ENCODE data around the gene CTNNBIP1.

DNA sequence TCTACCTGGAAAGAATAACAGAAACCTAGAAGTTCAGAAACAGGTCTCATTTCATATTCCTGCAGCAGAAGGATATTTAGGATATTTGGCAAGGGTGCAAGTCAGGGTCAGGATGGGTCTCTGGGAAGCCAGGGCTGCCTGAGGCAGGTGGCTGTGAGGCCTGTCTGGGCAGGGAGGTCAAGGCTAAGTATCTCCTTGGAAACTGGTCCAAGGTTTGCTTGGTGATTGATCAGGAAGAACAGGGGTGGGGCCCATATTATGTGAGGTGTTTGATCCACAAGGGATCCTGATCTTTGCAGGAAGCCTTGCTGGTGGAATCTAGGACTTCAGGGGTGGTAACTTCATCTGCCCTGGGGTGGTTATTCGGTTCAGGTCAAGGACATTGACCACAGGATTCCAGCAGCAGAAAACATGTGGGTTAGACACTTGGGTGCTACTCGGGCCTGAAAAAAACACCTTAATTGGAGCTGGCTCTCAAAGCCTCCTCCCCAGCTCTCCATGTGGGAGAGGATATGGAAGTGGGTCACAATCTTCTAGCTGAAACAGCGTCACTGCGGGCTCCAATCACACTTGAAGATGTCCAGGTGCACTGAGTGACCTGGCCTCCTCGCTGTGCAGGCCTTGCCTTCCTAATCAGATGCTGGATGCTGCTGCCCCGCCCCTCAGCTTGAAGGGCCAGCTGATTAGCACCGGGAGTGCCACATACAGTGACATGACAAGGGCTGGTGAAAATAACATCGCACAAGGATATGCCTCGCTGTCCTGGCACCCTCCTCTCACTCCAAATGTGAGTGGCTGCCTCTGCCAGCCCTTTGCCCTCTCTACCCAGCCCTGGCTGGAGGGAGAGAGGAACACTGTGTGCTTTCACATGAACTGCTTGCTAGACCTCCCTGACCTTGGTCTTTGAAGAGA, 8.7 kb downstream of the CTNNBIP1 start:
- TF ChIP-seq CTCF (IDR thresholded peaks at IDR 0.05) = no peak
- no peak for TF ChIP-seq POLR2A (IDR thresholded peaks at IDR 0.05; ENCODE audit: low read depth)
- TF ChIP-seq POLR2AphosphoS5 (IDR thresholded peaks at IDR 0.05) = no peak
- TF ChIP-seq EP300 (IDR thresholded peaks at IDR 0.05) = no peak

Data from esophagus muscularis mucosa (tissue), 4 donors.